ENCODE data around the gene UPK2.

UPK2 gene

DNA sequence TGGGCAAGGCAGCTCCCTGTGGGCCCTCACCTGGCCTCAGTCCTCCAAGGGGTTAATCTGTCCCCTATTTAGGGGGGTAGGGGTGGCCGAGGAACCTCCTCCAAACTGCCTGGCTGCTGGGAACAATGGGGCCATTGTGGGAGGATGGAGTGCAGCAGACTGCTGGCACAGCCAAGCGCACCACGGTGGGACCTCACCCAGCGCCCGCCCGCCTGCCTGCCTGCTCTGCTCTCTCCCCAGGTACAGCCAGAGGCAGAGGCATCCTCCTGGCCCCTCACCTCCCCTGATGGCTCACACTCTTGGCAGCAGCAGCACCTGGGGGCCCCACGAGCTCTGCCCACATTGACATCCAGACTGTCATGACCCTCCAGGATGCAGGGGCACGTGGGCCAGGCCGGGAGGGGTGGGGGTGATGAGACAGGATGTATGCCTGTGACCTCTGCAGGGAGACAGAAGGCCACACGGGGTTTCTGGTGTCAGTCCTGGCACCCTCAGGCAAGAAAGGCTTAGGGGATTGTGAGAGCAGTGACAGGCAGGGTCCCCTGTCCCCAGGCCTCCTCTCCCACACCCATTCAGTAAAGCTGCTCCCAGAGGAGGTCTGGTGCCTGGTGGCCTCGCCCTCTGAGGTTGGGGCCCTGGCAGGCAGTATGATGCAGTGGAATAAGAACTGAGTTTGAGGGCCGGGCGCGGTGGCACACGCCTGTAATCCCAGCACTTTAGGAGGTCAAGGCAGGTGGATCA lies 41.8 kb upstream of the UPK2 start:
- TF ChIP-seq GATA3 (IDR thresholded peaks at IDR 0.05; ENCODE audit: low read depth, low read length): no peak
- TF ChIP-seq GATA2 (IDR thresholded peaks at IDR 0.05; ENCODE audit: low read depth, low read length): no peak

DNA sequence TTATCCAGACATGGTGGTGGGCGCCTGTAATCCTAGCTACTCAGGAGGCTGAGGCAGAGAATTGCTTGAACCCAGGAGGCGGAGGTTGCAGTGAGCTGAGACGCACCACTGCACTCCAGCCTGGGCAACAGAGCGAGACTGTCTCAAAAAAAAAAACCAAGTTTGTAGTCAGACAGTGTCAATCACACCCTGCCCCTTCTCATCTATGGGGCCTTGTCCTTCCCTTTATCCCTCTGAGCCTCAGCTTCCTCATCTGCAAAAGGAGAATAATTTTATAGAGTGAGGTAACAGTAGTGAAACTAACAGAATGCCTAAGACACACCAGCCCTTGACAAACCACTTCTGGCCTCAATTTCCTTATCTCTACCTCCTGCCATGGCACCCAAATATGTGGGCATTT lies 41.1 kb upstream of the UPK2 start:
- TF ChIP-seq GATA3 (IDR thresholded peaks at IDR 0.05; ENCODE audit: low read depth, low read length) (no peak), GATA2 (IDR thresholded peaks at IDR 0.05; ENCODE audit: low read depth, low read length) (no peak)

DNA sequence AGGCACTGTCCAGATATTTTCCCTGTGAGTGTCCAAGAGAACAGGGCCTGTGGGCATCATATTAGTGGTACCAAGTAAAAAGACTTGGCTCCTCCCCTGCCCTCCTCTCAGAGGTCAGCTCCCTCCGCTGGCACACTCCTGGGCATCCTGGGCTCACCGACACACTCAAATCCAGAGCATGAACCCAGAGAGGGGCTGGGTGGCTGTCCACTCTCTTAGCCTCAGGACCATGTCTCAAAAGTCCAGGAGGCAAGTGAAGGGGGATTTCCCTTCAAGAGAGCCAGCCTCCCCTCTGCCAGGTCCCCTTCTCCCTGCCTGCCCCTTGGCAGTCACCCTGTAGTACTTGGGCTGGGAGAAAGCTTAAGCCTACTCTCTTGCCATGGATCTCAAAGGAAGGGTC lies 40.7 kb upstream of the UPK2 start:
- TF ChIP-seq GATA3 (IDR thresholded peaks at IDR 0.05; ENCODE audit: low read depth, low read length) (no peak), GATA2 (IDR thresholded peaks at IDR 0.05; ENCODE audit: low read depth, low read length) (no peak)

DNA sequence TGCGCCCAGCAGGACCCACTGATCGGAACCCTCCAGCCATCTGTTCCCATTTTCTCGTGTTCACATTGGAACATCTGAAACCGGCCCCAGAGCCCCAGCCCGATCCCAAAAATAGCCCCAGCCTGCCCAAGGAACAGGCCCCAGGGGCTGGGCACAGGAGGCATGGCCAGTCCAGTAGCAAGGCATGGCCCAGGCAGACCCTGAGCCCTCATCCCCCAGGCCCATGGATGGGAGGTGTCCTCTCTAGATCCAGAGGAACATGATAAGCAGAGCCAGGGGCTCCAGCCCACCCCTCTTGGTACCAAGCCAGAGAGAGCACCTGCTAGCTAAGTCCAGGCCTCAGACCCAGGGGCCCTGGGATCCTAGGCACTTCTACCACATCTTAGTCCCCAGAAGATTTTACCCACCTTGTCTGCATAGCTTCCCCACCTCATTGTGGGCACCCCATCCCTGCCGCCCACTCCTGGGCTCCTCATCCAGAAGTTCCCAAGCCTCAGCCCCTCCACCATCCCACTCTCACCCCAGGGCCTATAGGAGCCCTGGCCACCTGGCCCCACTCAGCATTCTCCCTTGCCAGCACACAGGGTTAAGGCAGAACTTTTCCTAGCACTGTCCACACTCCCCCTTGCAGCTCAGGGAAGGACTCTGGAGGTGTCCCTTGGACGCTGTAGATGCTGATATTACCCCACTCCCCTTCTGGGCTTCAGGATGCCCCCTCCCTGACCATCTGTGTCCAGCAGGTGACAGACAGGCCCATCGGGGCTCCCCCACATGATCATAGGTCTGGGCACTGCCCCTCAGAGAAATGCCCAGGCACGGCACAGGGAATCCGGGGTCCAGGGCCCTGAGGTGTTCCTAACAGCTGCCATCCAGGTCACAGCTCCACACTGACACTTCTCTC lies 39.9 kb upstream of the UPK2 start:
- TF ChIP-seq GATA3 (IDR thresholded peaks at IDR 0.05; ENCODE audit: low read depth, low read length): no peak
- TF ChIP-seq GATA2 (IDR thresholded peaks at IDR 0.05; ENCODE audit: low read depth, low read length): no peak

GRCh38 chr11:118916842-118917388 lies 39.2 kb upstream of the UPK2 start:
- TF ChIP-seq GATA2 (IDR thresholded peaks at IDR 0.05; ENCODE audit: low read depth, low read length) (no peak), GATA3 (IDR thresholded peaks at IDR 0.05; ENCODE audit: low read depth, low read length) (no peak)

GRCh38 chr11:118917481-118918127 lies 38.5 kb upstream of the UPK2 start:
- no peak for TF ChIP-seq GATA3 (IDR thresholded peaks at IDR 0.05; ENCODE audit: low read depth, low read length)
- no peak for TF ChIP-seq GATA2 (IDR thresholded peaks at IDR 0.05; ENCODE audit: low read depth, low read length)

GRCh38 chr11:118918128-118918685 lies 37.9 kb upstream of the UPK2 start:
- TF ChIP-seq GATA3 (IDR thresholded peaks at IDR 0.05; ENCODE audit: low read depth, low read length) (no peak), GATA2 (IDR thresholded peaks at IDR 0.05; ENCODE audit: low read depth, low read length) (no peak)

- TF ChIP-seq GATA3 (IDR thresholded peaks at IDR 0.05; ENCODE audit: low read depth, low read length) (no peak), GATA2 (IDR thresholded peaks at IDR 0.05; ENCODE audit: low read depth, low read length) (no peak)
These were observed 37.3 kb upstream of the UPK2 start for GRCh38 chr11:118918686-118919280.

DNA sequence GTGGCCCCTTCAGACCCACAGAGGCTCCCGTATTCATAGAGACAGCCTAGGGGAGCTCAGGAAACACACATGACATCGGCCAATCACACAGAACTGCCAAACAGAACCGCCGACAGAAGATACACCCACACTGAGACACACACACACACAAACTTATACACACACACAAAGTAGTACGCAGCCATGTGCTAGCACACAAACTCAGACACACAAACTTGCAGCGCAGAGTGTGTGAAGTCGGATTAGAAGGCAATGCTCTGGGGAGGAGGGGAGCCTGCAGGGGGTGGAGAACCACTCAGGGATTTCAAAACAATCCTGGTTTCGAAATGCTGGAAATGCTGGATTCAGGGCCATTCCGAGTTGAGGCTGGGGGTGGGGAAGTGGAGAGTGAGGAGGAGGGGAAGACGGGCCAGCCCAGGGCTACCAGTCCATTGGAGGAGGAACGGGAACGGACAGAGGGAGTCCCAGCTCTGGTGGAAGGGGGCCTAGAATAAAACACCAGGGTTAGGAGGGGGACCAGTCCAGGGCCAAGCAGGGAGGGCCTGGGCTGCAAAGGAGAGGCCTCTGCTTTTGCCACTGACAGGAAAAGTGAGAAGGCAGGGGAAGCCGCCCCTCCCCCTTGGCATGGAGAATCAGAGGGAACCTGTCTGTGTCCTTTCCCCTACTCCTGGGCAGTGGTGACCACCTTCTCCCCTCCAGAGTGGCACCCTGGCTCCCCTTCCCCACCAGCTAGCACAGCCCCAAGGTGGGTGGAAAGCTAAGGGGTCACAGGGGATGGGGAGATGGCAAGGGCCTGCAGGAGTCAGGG lies 34.8 kb upstream of the UPK2 start:
- TF ChIP-seq GATA3 (IDR thresholded peaks at IDR 0.05; ENCODE audit: low read depth, low read length) (no peak), GATA2 (IDR thresholded peaks at IDR 0.05; ENCODE audit: low read depth, low read length) (no peak)

- TF ChIP-seq GATA3 (IDR thresholded peaks at IDR 0.05; ENCODE audit: low read depth, low read length) (no peak), GATA2 (IDR thresholded peaks at IDR 0.05; ENCODE audit: low read depth, low read length) (no peak)
These were observed 34.0 kb upstream of the UPK2 start for GRCh38 chr11:118921929-118922744.

DNA sequence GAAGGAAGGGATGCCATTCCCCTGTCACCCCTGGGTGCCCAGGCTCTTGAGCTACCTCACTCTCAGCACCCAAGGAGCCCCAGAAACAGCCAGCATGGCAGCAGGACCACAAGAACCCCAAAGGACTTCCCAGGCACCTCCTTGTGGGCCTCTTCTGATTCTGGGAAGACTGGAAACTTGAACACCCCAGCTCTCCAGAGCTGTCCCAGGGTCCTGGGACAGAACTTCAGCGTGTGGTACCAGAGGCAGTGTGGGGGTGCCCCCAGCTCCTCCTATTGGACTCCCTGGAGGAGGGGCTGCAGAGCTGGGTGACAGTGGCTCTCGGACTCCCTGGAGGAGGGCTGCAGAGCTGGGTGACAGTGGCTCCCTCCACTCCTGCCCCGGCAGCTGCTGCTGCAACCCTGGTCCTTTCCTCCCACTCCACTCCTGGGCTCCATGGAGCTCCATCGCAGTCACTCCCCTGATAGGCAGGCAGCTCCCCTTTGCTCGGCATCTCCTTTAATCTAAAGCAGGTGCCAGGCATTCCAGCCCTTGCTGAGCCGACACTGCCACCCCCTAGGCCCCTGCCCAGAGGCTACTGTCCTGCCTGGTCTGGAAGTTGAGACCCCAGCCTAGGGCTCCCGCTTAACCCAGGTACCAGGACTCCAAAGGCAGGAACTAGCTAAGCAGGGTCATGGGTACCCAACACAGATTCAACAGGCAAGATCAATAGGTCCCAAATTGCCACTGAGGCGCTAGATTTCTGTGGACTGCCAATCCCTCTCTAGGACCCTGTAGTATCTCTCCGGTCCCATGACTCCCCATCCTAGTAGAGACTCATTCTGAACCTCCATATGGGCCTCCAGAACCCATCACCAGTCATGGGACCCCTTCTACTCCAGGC lies 33.1 kb upstream of the UPK2 start:
- no peak for TF ChIP-seq GATA2 (IDR thresholded peaks at IDR 0.05; ENCODE audit: low read depth, low read length)
- no peak for TF ChIP-seq GATA3 (IDR thresholded peaks at IDR 0.05; ENCODE audit: low read depth, low read length)

Data from SH-SY5Y (cell line).